Naive B cell (primary cell): ENCODE measurements around the gene COL12A1. TPM values are rescaled to one million over a fixed set of nuclear protein-coding genes. Genes with fewer than 3 reads are reported as not detected.

ENCODE experiments used
- ATAC-seq, 2 donors: fragments of 150-1000 bp; cut with Tn5 transposase; 2 replicates each; pipeline ENCODE4 v1.10.0; 2021; ENCODE audit warnings: low read depth in 2 of 2, mild to moderate bottlenecking in 2 of 2, moderate library complexity in 2 of 2
- DNase-seq: peaks from one replicate; pipeline ENCODE4 v3.0.0; 2022
- H3K27ac Mint-ChIP-seq, 6 donors: one replicate each; pipeline ENCODE4 v1.8.0; 2020 to 2022; ENCODE audit warnings: mild to moderate bottlenecking in 6 of 6, mixed read lengths in 6 of 6, moderate library complexity in 5 of 6, inconsistent platforms in 2 of 6
- H3K27me3 Mint-ChIP-seq, 3 donors: one replicate each; pipeline ENCODE4 v1.8.0; 2021 to 2022; ENCODE audit warnings: mixed read lengths in 3 of 3, mild to moderate bottlenecking in 1 of 3
- H3K36me3 Mint-ChIP-seq, 2 donors: one replicate each; pipeline ENCODE4 v1.8.0; 2020 to 2022; ENCODE audit warnings: mixed read lengths in 2 of 2, inconsistent platforms in 1 of 2, mild to moderate bottlenecking in 1 of 2
- H3K4me1 Mint-ChIP-seq, 3 donors: one replicate each; pipeline ENCODE4 v1.8.0; 2020 to 2022; ENCODE audit warnings: mixed read lengths in 3 of 3, inconsistent platforms in 1 of 3, mild to moderate bottlenecking in 1 of 3, moderate library complexity in 1 of 3
- H3K4me3 Mint-ChIP-seq, 8 donors: one replicate each; pipeline ENCODE4 v1.8.0; 2020 to 2022; ENCODE audit warnings: mild to moderate bottlenecking in 8 of 8, mixed read lengths in 8 of 8, moderate library complexity in 8 of 8, inconsistent platforms in 2 of 8
- H3K9me3 Mint-ChIP-seq, 7 donors: one replicate each; pipeline ENCODE4 v1.8.0; 2020 to 2022; ENCODE audit warnings: mixed read lengths in 7 of 7, mild to moderate bottlenecking in 5 of 7, inconsistent platforms in 2 of 7, moderate library complexity in 1 of 7
- polyA plus RNA-seq, 6 donors: library from polyadenylated mRNA; unstranded; fragments of 300-500 nt; fragmentation: Illumina TruSeq; gene quantifications; one replicate each; pipeline ENCODE4 v1.2.3, GENCODE V29; 2021; ENCODE audit warnings: low read depth in 6 of 6

Gene COL12A1
- polyA plus RNA-seq, 6 donors from 2014 or later, result not detected

- Mint-ChIP-seq H3K27ac (no peak overlapping the region), H3K4me1 (no peaks in the 10 kb centered on the region), H3K27me3 (peaks cover 0 to 2% (median 0%) of the 10 kb centered on the region in 3 donors), H3K9me3 (no peaks in the 10 kb centered on the region), H3K4me3 (no peak overlapping the region), H3K36me3 (no peaks in the 10 kb centered on the region)
- DNase-seq (no peak), ATAC-seq (no peak)
Measured at GRCh38 chr6:75113446-75113845, 92.4 kb downstream of the COL12A1 start.

GRCh38 chr6:75109765-75110164 is 96.1 kb downstream of the COL12A1 start:
- no peaks in the 10 kb centered on the region for H3K9me3 Mint-ChIP-seq
- H3K27ac Mint-ChIP-seq, result no peak overlapping the region
- H3K4me3 Mint-ChIP-seq, result no peak overlapping the region
- no peak for DNase-seq
- no peaks in the 10 kb centered on the region for H3K36me3 Mint-ChIP-seq
- no peak for ATAC-seq
- H3K27me3 Mint-ChIP-seq, result no peaks in the 10 kb centered on the region
- H3K4me1 Mint-ChIP-seq, result no peaks in the 10 kb centered on the region

GRCh38 chr6:75109022-75109421 is 96.8 kb downstream of the COL12A1 start:
- ATAC-seq, result no peak
- Mint-ChIP-seq H3K27me3 (no peaks in the 10 kb centered on the region), H3K27ac (no peak overlapping the region), H3K36me3 (no peaks in the 10 kb centered on the region), H3K9me3 (no peaks in the 10 kb centered on the region), H3K4me1 (no peaks in the 10 kb centered on the region), H3K4me3 (no peak overlapping the region)
- no peak for DNase-seq

GRCh38 chr6:75108333-75108974 is 97.4 kb downstream of the COL12A1 start:
- Mint-ChIP-seq H3K27ac (no peak overlapping the region), H3K9me3 (no peaks in the 10 kb centered on the region), H3K27me3 (no peaks in the 10 kb centered on the region), H3K4me1 (no peaks in the 10 kb centered on the region), H3K36me3 (no peaks in the 10 kb centered on the region), H3K4me3 (no peak overlapping the region)
- no peak for DNase-seq
- ATAC-seq, result no peak

GRCh38 chr6:75107913-75108312 is 97.9 kb downstream of the COL12A1 start:
- H3K36me3 Mint-ChIP-seq, result no peaks in the 10 kb centered on the region
- H3K9me3 Mint-ChIP-seq, result no peaks in the 10 kb centered on the region
- no peak overlapping the region for H3K4me3 Mint-ChIP-seq
- H3K27me3 Mint-ChIP-seq, result no peaks in the 10 kb centered on the region
- no peaks in the 10 kb centered on the region for H3K4me1 Mint-ChIP-seq
- DNase-seq (no peak), ATAC-seq (no peak)
- no peak overlapping the region for H3K27ac Mint-ChIP-seq

GRCh38 chr6:75106426-75106825 is 99.4 kb downstream of the COL12A1 start:
- no peaks in the 10 kb centered on the region for H3K36me3 Mint-ChIP-seq
- no peak overlapping the region for H3K4me3 Mint-ChIP-seq
- H3K27ac Mint-ChIP-seq, result no peak overlapping the region
- no peaks in the 10 kb centered on the region for H3K4me1 Mint-ChIP-seq
- DNase-seq (no peak), ATAC-seq (no peak)
- H3K27me3 Mint-ChIP-seq, result no peaks in the 10 kb centered on the region
- no peaks in the 10 kb centered on the region for H3K9me3 Mint-ChIP-seq

GRCh38 chr6:75103431-75103830 is 102.4 kb downstream of the COL12A1 start:
- Mint-ChIP-seq H3K9me3 (no peaks in the 10 kb centered on the region), H3K36me3 (no peaks in the 10 kb centered on the region), H3K27ac (no peak overlapping the region), H3K4me1 (no peaks in the 10 kb centered on the region), H3K4me3 (no peak overlapping the region), H3K27me3 (no peaks in the 10 kb centered on the region)
- no peak for DNase-seq
- no peak for ATAC-seq

GRCh38 chr6:75102301-75102700 is 103.6 kb downstream of the COL12A1 start:
- ATAC-seq (no peak), DNase-seq (no peak)
- Mint-ChIP-seq H3K4me1 (no peaks in the 10 kb centered on the region), H3K27me3 (no peaks in the 10 kb centered on the region), H3K36me3 (no peaks in the 10 kb centered on the region), H3K27ac (no peak overlapping the region), H3K4me3 (no peak overlapping the region), H3K9me3 (no peaks in the 10 kb centered on the region)

- Mint-ChIP-seq H3K4me1 (no peaks in the 10 kb centered on the region), H3K36me3 (no peaks in the 10 kb centered on the region), H3K9me3 (no peaks in the 10 kb centered on the region), H3K27me3 (no peaks in the 10 kb centered on the region), H3K4me3 (no peak overlapping the region), H3K27ac (no peak overlapping the region)
- DNase-seq, result no peak
- no peak for ATAC-seq
Measured at GRCh38 chr6:75101896-75102295, 104.0 kb downstream of the COL12A1 start.

GRCh38 chr6:75098709-75099108 is 107.1 kb downstream of the COL12A1 start:
- no peaks in the 10 kb centered on the region for H3K9me3 Mint-ChIP-seq
- no peak for DNase-seq
- H3K4me1 Mint-ChIP-seq, result no peaks in the 10 kb centered on the region
- no peaks in the 10 kb centered on the region for H3K36me3 Mint-ChIP-seq
- H3K4me3 Mint-ChIP-seq, result no peak overlapping the region
- ATAC-seq, result no peak
- no peaks in the 10 kb centered on the region for H3K27me3 Mint-ChIP-seq
- H3K27ac Mint-ChIP-seq, result no peak overlapping the region

- no peaks in the 10 kb centered on the region for H3K9me3 Mint-ChIP-seq
Measured at GRCh38 chr6:75096966-75097365, 108.9 kb downstream of the COL12A1 start.

GRCh38 chr6:75094614-75095200 is 111.1 kb downstream of the COL12A1 start:
- DNase-seq (no peak), ATAC-seq (no peak)
- Mint-ChIP-seq H3K27ac (no peak overlapping the region), H3K4me1 (no peaks in the 10 kb centered on the region), H3K36me3 (no peaks in the 10 kb centered on the region), H3K4me3 (no peak overlapping the region), H3K9me3 (no peaks in the 10 kb centered on the region), H3K27me3 (no peaks in the 10 kb centered on the region)

More at GRCh38 chr6:75096966-75097365, 108.9 kb downstream of the COL12A1 start:
- Mint-ChIP-seq H3K27ac (peak overlapping the region in 1 of 6 donors; percentile 4), H3K4me3 (no peak overlapping the region), H3K4me1 (no peaks in the 10 kb centered on the region), H3K36me3 (no peaks in the 10 kb centered on the region), H3K27me3 (no peaks in the 10 kb centered on the region)
- DNase-seq (no peak), ATAC-seq (no peak)

GRCh38 chr6:75091467-75092190 is 114.2 kb downstream of the COL12A1 start:
- H3K4me3 Mint-ChIP-seq, result no peak overlapping the region
- H3K27ac Mint-ChIP-seq, result no peak overlapping the region
- DNase-seq (no peak), ATAC-seq (no peak)
- H3K36me3 Mint-ChIP-seq, result no peaks in the 10 kb centered on the region
- H3K9me3 Mint-ChIP-seq, result no peaks in the 10 kb centered on the region
- no peaks in the 10 kb centered on the region for H3K27me3 Mint-ChIP-seq
- no peaks in the 10 kb centered on the region for H3K4me1 Mint-ChIP-seq

GRCh38 chr6:75090576-75090975 is 115.3 kb downstream of the COL12A1 start:
- no peak for DNase-seq
- no peak overlapping the region for H3K4me3 Mint-ChIP-seq
- no peak overlapping the region for H3K27ac Mint-ChIP-seq
- ATAC-seq, result no peak
- no peaks in the 10 kb centered on the region for H3K4me1 Mint-ChIP-seq
- peaks cover 0 to 2% (median 0%) of the 10 kb centered on the region in 7 donors for H3K9me3 Mint-ChIP-seq
- peaks cover 3 to 5% (median 4%) of the 10 kb centered on the region in 3 donors for H3K27me3 Mint-ChIP-seq
- H3K36me3 Mint-ChIP-seq, result no peaks in the 10 kb centered on the region
